HepG2 (cell line): Measurements from ENCODE around the gene VSIG10L. TPM values are rescaled to one million over a fixed set of nuclear protein-coding genes. Genes with fewer than 3 reads are reported as not detected.

Experiments
- FIP1L1 ChIP-seq: fragments of 200-400 bp; formaldehyde crosslinking; IDR thresholded peaks from 2 replicates; pipeline ENCODE4 v1.6.1; 2018; ENCODE audit warnings: low read depth, mild to moderate bottlenecking, low read length, moderate library complexity, borderline replicate concordance; ENCODE audit not compliant: insufficient read depth
- GLMP ChIP-seq: sonication (generic); formaldehyde crosslinking; IDR thresholded peaks from 2 replicates; pipeline ENCODE4 v1.9.0; 2021; ENCODE audit warnings: missing genetic modification reagents, mild to moderate bottlenecking, borderline replicate concordance
- HNRNPLL ChIP-seq: fragments of 200-400 bp; formaldehyde crosslinking; IDR thresholded peaks from 2 replicates; pipeline ENCODE4 v1.6.1; 2017; ENCODE audit warnings: mild to moderate bottlenecking, low read depth, low read length; ENCODE audit not compliant: poor library complexity, severe bottlenecking
- IKZF5 ChIP-seq: IDR thresholded peaks from 2 replicates; pipeline ENCODE4 v1.6.1; 2018; ENCODE audit warnings: missing genetic modification reagents, mild to moderate bottlenecking, missing compliant biosample characterization
- PCBP1 ChIP-seq: fragments of 200-400 bp; formaldehyde crosslinking; IDR thresholded peaks from 2 replicates; pipeline ENCODE4 v1.6.1; 2017; ENCODE audit warnings: mild to moderate bottlenecking, low read depth, low read length, borderline replicate concordance
- RCOR2 ChIP-seq: IDR thresholded peaks from 2 replicates; pipeline ENCODE4 v1.6.1; 2016; ENCODE audit warnings: missing biosample characterization, missing genetic modification reagents
- ZNF687 ChIP-seq: sonication (generic); formaldehyde crosslinking; IDR thresholded peaks from 2 replicates; pipeline ENCODE4 v1.5.1; 2020; ENCODE audit warnings: mild to moderate bottlenecking, missing genetic modification reagents, moderate library complexity
- ZNF710 ChIP-seq: sonication (generic); formaldehyde crosslinking; IDR thresholded peaks from 2 replicates; pipeline ENCODE4 v1.5.0; 2020; ENCODE audit warnings: mild to moderate bottlenecking, missing genetic modification reagents, borderline replicate concordance
- ZNF749 ChIP-seq: sonication (generic); formaldehyde crosslinking; IDR thresholded peaks from 2 replicates; pipeline ENCODE4 v1.8.0; 2022; ENCODE audit warnings: mild to moderate bottlenecking, missing genetic modification reagents, moderate library complexity, borderline replicate concordance
- polyA plus RNA-seq, 8 experiments: library from polyadenylated mRNA; depleted of rRNA in 3 of 8; stranded (reverse) in 7 of 8; unstranded in 1 of 8; fragments of >200 nt; fragmentation: Illumina TruSeq in 4 of 8; extraction: Trizol in 4 of 8; gene quantifications; 2 replicates each; pipeline versions ENCODE4 v1.2.1 to v1.2.3, GENCODE V29; 2011 to 2016; ENCODE audit warnings: low read depth in 4 of 8, missing spikeins in 1 of 8, mixed read lengths in 1 of 8; ENCODE audit not compliant: insufficient read depth in 1 of 8
- total RNA-seq, 5 experiments: library from RNA; depleted of rRNA; stranded (reverse); fragments of >200 nt; fragmentation: Illumina TruSeq; extraction: Trizol; gene quantifications; 2 replicates each; pipeline ENCODE4 v1.2.3, GENCODE V29; 2016; ENCODE audit warnings: low read depth in 1 of 5
- TF ChIP-seq, protein P1 (sequence below): IDR thresholded peaks from 2 replicates; pipeline ENCODE4 v1.6.1; 2012; ENCODE audit warnings: inconsistent platforms
- TF ChIP-seq, protein P2 (sequence below): sonication (generic); formaldehyde crosslinking; IDR thresholded peaks from 2 replicates; pipeline ENCODE4 v1.4.0; 2020; ENCODE audit warnings: missing genetic modification reagents
- TF ChIP-seq, protein P3 (sequence below): sonication (generic); formaldehyde crosslinking; IDR thresholded peaks from 2 replicates; pipeline ENCODE4 v1.4.0; 2020; ENCODE audit warnings: low read depth, missing genetic modification reagents

VSIG10L gene
- total and polyA plus RNA-seq, 2 of the 13 experiments (the other 11 are each of a cell fraction or from before 2014, with no cell fraction given) = 2.7 to 8.5 TPM

- TF ChIP-seq ZNF710 (CRISPR knock-in tag) = peak; percentile 42; the same call in 1 of the 2 replicates
- TF ChIP-seq HNRNPLL = peak; percentile 21
- TF ChIP-seq PCBP1 = no peak
- no peak for TF ChIP-seq RCOR2 (CRISPR knock-in tag)
- TF ChIP-seq ZNF687 (CRISPR knock-in tag) = peak; percentile 95
- TF ChIP-seq GLMP = no peak
- TF ChIP-seq, protein P1, sequence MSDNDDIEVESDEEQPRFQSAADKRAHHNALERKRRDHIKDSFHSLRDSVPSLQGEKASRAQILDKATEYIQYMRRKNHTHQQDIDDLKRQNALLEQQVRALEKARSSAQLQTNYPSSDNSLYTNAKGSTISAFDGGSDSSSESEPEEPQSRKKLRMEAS = peak; percentile 76; the same call in 1 of the 2 replicates
- peak; percentile 51; the same call in 1 of the 2 replicates for TF ChIP-seq IKZF5 (CRISPR knock-in tag)
- TF ChIP-seq, protein P2, sequence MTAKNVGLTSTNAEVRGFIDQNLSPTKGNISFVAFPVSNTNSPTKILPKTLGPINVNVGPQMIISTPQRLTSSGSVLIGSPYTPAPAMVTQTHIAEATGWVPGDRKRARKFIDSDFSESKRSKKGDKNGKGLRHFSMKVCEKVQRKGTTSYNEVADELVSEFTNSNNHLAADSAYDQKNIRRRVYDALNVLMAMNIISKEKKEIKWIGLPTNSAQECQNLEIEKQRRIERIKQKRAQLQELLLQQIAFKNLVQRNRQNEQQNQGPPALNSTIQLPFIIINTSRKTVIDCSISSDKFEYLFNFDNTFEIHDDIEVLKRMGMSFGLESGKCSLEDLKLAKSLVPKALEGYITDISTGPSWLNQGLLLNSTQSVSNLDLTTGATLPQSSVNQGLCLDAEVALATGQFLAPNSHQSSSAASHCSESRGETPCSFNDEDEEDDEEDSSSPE (CRISPR knock-in tag) = no peak; the same call in 1 of the 2 replicates
- TF ChIP-seq ZNF749 (CRISPR knock-in tag) = peak; percentile 95
- TF ChIP-seq, protein P3, sequence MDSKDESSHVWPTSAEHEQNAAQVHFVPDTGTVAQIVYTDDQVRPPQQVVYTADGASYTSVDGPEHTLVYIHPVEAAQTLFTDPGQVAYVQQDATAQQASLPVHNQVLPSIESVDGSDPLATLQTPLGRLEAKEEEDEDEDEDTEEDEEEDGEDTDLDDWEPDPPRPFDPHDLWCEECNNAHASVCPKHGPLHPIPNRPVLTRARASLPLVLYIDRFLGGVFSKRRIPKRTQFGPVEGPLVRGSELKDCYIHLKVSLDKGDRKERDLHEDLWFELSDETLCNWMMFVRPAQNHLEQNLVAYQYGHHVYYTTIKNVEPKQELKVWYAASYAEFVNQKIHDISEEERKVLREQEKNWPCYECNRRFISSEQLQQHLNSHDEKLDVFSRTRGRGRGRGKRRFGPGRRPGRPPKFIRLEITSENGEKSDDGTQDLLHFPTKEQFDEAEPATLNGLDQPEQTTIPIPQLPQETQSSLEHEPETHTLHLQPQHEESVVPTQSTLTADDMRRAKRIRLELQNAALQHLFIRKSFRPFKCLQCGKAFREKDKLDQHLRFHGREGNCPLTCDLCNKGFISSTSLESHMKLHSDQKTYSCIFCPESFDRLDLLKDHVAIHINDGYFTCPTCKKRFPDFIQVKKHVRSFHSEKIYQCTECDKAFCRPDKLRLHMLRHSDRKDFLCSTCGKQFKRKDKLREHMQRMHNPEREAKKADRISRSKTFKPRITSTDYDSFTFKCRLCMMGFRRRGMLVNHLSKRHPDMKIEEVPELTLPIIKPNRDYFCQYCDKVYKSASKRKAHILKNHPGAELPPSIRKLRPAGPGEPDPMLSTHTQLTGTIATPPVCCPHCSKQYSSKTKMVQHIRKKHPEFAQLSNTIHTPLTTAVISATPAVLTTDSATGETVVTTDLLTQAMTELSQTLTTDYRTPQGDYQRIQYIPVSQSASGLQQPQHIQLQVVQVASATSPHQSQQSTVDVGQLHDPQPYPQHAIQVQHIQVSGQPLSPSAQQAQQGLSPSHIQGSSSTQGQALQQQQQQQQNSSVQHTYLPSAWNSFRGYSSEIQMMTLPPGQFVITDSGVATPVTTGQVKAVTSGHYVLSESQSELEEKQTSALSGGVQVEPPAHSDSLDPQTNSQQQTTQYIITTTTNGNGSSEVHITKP (CRISPR knock-in tag) = 0 out of 2 replicates have a peak, but pooled peaks have one; percentile 37
- TF ChIP-seq FIP1L1 = 0 out of 2 replicates have a peak, but pooled peaks have one; percentile 78
Observed at GRCh38 chr19:51367565-51368365, 25.8 kb upstream of the VSIG10L start (continued).
